NCI-H2107 treated with DMSO at 0.1 percent for 48 hours (cell line): Measurements from ENCODE around the gene BBX.

Experiments
- DNase-seq: peaks from one replicate; lab custom pipeline; 2025; ENCODE audit not compliant: unreplicated experiment; lab: John Stamatoyannopoulos, UW

BBX gene

DNA sequence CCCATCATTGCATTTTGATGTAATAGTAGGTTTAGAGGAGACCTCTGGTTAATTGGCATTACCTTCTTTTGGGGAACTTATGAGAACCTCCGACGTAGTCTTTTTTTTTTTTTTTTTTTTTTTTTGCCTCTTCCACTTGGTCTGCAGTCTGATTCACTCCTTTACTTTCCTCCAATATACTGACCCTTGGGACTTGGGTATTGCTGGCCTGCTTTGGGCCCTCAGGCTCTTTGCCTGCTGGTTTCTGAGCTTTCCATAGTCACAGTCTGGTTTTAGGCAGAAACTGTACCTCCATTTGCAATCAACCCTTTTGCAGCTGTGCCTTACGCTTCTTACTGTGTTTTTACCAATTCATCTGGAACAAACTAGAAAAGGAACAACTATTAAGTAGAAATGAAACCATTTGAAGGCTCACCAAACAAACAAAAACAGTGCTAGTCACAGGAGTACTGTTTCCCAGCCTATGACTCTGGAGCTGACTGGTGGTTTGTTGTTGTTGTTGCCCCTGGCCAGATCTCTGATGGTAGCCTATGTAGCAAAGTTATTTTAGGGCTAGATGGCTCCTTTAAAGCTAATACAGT, 272.8 kb downstream of the BBX start:
- DNase-seq = no peak

DNA sequence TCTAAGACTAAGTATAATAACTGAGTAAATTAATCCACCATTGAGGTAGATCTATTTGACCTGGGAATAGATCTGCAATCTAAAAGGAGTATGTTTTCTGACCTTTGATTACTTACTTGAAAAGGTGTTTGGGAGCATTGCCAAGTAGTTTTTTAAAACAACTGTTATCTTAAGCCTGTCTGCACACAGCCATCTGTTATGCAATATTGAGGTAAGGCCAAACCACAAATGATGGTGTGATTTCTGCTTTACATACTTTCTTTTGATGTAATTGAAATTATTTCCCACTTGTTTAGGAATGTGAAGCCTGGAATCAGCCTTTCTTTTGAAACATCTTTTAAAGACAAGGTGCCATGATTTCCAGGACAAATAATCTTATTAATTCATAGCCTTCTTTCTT, 274.0 kb downstream of the BBX start:
- peak; percentile 50 for DNase-seq

DNA sequence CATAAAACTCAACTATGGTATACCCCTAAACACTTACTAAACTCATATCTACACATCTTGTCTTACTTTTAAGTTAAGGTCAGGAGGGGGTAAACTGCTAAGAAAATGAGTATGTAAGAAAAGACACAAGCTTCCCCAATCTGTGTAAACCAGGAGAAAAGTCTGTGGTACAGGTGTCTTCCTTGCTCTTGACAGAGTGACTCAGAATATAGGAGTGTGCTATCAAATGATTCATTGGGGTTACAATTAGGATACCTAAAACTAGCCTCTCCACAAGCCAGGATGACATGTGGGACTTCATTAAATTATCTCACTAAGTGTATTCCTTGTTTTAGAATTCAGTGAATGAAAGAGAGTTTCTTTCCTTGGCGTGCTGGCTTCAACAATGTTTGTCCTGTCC, 274.8 kb downstream of the BBX start:
- DNase-seq = no peak

DNA sequence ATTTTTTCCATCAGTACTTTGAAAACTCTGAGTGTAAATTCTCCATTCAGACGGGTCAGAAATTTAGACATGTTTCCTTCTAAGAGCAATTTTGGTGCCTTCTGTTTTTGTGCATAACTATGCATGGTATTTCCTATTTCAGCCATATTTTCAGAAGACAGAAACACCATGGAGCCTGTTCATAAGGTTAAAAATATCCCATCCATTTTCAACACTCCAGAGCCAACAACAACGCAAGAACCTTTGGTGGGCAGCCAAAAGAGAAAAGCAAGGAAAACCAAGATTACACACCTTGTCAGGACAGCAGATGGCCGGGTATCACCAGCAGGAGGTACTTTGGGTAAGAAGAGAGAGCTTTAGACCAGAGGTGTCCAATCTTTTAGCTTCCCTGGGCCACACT, 275.6 kb downstream of the BBX start:
- no peak for DNase-seq

DNA sequence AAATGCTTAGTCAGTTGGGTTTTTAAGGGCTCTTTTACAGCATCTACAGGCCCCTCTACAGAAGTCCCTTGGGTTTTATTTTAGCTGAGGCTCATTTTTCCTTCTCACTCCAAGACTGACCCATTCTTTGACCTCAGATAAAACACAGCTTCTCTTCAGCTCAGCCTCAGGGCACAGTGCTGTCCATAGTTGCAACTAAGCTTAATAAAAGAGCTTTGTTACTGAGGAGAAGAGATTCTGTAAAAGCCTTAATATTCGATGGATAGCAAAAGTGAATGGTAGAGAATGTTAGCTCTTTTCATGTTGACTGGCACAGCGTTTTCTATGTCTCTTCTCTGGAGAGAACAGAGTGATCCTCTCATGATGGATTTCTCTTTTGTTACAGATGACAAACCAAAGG, 277.9 kb downstream of the BBX start:
- no peak for DNase-seq

DNA sequence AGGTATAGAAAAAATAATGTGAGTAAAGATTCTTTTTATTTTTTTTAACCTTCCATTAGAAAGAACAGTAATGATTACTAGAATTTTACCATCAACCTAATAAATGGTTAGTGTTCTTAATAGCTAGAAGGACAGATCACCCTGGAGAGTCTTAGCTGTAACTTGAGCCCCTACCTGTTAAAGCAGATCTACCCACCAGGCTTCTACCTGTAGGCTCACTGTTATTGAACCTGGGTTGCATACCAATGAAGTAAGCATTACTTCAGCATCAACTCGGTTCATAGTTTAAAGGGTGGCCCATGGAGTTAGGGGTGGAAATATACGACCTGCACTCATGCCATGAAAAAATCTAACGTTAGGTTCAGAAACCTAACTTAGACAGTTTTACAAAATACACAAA, 280.4 kb downstream of the BBX start:
- no peak for DNase-seq

DNA sequence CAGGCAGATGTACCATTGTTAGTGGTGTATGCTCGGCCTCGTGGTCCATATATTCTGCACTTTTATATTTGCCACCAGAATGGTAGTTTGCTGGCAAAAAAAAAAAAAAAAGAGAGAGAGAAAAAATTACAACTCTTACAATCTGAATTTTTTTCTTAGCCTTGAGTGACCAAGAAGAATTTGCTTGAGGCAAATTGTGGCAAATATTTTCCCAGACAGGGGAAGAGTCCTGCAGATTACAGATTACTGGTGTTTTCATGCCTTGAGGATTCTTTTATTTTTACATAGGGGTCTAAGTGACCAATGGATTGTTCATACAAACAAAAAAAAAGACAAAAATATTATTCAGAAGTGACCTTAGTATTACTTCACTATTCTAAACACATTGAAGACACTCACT, 283.3 kb downstream of the BBX start:
- no peak for DNase-seq

DNA sequence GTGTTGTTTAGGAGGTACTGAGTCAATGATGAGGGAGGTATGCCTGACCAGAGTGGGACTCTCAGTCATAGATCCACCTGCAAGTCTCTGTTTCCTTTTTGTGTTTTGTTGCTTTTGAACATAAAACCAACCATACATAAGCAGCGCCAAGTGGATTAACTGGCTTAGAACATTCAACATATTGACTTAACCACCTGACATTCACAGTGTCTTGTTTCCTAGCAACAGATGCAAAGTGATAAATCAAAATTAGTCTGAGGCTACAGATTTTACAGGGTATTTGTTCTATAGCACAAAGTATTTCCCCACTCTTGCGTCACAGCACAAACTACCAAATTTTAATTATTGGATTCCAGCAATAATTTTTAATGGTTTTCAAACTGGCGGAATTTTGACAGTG, 283.8 kb downstream of the BBX start:
- DNase-seq = peak; percentile 10

DNA sequence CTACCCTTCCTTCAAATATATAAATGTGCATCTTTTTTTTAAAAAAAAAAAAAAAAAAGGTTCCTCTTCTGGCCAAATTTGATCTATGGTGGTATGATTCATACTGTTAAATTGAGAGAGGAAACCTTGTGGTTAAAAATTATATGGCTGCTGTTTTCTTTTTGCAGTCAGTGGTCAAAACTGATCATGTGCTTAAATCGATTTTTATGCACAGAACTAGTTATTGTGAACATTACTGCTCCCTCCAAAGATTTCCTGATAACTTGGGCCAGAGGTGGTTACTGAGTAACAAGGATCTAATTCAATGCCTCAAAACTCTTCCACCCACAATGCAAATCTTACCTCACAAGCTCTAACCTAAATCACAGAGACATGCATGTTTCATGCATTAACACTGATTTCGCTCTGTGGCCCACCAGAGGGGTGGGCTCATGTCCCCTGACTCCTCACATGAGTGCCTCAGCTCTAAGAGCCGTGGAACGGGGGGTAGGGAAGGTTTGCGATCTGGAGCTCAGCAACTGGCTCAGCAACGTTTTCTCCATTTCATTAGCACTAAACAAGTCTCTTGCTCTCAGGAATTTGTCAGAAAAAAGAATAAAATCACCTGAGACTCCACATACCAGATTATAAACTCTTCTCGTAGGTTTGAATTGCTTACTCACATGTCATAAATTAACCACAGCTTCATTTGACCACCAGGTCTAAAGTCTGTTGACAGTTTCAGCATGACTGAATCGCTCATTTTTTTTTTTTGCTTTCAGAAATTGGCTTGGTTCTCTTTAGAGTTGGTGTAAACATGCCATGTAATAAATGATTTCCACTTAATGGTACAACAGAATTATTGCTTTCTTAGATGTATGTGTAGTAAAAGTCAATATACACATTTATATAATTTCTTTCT, 287.7 kb downstream of the BBX start:
- DNase-seq = no peak

DNA sequence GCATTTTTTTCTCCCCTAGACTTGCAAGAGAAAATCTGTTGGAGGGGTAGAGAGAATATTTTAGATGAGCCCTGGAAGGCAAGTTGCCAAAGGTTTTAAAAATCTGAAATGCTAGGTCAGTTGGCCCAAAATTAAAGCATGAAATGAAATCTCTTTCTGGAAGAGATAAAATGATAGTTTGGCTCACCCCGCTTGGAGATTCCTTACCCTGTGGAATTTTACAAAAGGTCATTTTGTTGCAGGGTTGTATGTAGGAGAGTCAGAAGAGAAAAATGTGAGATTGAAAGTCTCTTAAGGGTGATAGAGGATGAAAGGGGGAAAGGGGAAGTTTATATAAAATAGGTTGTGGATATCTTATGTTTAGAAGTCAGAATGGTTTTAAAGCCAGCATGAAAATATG, 290.3 kb downstream of the BBX start:
- DNase-seq = no peak

DNA sequence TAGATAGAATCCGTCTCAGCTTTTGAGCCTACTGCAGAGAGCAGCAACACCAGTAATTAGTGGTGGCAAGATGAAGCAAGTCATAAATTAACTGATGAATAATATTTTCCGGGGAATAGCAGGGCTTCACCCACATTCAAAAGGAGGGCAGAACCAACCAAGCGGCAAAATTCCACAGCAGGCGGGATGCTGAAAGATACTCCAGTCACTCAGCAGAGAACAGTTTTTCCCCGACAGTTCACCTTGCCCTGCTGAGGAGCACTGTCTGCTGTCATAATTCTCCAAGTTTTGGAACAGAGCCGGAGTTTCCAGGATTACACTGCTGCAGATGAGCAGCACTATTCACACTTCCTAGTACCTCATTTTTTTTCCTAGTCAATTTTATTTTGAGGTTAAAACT, 293.3 kb downstream of the BBX start:
- no peak for DNase-seq

DNA sequence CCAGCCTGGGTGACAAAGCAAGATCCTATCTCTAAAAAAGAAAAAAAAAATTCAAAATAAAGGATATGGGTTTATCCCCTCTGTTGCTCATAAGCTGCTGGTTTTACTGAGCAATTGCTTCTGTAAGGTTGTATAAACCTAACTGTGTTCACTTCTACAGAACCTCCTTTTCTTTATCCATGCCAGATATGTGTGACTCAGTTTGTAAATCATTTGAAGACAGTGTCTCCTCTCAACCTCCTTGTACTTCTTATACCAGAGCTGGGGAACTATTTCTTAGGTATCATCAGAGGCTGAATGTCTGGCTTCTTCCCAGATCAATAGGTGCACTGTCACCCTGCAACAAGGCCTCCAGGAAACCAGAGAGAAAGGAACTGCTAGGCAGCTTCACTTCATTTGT, 294.3 kb downstream of the BBX start:
- no peak for DNase-seq

DNA sequence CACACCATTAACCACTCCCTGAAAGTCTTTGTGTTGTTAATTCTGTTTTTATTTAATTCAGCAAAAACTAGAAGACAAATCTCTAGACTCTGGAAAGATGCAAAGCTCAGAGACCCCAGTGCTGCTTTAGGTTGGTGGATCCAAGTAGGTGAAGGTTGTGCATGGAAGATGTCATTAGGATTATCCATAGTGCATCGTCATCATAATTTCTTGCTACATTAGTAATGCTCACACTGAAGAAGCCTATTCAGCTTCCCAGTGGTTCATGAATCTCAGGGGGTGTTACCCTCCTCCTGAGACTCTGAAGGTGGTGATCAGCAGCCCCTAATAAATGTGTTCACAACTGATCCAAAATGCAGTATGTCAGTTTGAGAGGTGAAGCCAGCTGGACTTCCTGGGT, 295.3 kb downstream of the BBX start:
- DNase-seq = no peak

DNA sequence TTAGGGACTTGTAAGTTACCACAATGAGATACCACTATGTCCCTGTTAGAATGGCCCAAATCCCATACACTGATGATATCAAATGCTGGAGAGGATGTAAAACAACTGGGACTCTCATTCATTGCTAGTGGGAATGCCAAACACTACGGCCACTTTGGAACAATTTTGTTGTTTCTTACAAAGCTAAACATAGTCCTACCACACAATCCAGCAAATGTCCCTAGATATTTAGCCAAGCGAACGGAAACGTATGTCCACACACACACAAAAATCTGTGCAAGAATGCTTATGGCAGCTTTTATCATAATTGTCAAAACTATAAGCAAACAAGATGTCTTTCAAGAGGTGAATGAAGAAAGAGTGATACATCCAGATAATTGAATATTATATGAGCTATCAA, 296.9 kb downstream of the BBX start:
- DNase-seq = no peak

DNA sequence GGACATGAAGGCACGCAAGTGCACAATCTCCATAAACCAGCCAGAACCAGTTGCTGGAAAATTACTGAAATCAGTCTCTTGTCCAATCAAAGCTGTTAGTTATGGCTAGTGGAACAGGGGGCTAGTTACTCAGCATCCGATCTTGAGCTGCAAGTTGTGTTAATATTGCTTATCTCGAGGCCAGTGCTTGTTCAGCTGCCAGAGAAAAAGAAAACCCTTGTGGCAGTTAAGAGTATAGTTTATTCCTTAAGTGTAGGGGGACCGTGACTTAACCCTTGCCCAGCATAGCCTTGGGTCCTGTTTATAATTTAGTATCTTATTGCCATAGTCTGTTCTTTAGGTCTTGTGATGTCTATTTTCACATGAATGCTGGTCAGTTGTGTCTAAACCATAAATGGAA, 299.5 kb downstream of the BBX start:
- DNase-seq = no peak

DNA sequence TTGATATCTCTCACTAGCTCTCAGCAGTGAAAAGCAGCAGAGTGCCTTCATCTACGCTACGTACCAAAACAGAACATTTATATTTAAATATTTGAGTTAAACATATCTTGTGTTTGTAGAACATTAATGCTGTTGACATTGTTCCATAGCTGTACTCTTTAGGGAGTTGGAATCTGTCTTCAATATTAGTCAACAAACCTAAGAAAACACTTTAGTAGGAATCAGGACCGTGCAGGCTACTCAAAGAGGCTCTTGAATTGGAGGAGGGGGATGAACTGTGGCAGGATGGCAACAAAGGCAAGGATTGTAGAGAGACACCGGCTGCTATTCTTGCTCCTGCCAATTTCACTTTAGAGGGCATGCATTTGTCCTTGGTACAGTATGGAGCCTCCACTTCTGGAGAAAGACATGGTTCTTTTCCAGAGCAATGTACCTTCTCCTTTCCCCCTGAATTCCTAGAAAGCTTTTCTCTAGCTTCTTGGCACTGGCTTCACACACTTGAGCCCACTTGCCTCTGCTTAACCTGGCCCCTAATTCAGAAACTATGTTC, 302.1 kb downstream of the BBX start:
- DNase-seq = no peak

DNA sequence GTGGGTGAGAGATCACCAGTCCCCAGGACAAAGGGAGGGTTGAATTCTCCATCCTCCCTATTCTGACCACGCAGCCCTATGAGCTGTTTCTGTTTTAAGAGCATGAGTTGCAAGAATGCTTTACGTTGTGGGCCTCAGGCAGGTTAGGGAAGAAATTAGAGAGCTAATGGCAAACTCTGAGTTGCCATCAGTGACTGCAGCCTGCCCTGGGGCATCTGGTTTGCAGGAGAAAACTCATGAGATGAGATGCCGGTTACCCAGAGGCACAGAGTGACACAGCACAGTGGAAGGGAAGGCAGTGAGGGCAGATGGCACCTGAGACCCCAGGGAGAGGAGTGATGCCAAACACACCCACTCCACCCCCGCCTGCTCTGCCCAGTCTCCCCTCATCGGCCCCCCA, 302.8 kb downstream of the BBX start:
- no peak for DNase-seq

DNA sequence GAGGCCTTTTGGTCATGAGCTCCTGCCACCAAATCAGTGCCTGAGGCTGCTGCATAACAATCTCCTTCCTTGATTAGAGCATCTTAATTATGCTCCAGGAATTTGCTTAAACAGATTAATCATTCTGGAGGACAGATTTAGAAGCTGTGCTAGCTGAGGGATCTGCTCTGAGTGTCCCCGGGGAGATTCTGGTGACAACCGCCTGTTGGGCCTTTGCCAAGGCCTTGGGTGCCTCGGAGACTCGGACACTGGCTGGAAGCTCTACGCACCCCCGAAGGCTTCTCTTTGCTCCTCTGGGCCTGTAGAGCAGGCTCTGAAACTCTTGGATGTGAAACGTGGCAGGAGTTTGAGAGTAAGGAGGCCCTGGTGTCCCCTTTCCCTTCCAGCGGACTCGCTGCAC, 304.0 kb downstream of the BBX start:
- no peak for DNase-seq

DNA sequence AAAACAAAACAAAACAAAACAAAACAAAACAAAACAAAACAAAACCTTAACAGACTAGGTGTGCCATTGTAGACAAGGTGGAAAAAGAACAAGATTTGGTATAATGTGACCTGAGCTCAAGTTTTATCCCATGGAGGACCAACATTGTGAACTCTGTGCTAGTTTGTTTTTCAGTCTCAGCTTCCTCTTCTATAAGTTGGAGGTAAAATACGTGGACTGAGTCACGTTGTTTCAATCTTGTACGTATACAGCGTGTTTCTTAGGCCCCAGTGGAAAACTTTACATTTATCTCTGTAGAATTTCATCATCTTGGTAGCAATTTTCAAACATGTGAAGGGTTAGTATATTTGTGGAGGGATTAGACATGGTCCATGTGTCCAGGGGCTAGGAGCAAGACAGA, 306.4 kb downstream of the BBX start:
- DNase-seq = no peak

DNA sequence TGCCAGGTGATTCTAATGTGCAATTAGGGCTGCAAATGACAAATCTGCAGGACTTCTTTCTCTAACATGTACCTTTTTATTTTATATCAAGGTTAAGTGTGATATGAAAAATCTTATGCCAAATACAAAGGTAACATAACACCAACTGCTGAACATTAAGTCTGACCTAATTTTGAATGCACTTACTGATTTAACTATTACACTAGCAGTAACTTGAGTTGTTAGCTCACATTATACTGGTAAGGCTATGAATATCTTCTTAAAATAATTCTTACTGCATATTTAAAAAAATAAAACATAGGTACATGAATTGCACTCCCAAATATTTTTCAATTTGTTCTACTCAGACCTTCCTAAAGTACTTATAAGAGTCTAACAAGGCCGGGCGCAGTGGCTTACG, 308.8 kb downstream of the BBX start:
- no peak for DNase-seq

DNA sequence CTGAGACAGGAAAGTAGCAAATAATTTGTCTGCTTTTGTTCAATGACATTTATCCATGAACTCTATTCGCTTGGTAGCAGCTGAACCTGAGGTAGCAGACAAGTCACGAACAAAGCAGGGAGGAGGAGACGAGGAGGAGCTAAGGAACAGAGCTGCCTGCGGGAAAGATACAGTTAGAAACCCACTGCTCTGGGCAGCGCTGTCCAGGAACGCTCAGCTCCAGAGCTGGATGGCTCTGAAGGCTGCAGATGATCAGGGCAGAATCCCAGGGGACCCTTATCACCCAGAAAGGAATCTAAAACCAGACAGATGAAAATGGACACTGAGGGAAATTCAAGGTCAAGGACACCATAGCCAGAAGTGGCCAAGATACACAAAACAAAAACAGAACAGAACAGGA, 310.3 kb downstream of the BBX start:
- DNase-seq = no peak

DNA sequence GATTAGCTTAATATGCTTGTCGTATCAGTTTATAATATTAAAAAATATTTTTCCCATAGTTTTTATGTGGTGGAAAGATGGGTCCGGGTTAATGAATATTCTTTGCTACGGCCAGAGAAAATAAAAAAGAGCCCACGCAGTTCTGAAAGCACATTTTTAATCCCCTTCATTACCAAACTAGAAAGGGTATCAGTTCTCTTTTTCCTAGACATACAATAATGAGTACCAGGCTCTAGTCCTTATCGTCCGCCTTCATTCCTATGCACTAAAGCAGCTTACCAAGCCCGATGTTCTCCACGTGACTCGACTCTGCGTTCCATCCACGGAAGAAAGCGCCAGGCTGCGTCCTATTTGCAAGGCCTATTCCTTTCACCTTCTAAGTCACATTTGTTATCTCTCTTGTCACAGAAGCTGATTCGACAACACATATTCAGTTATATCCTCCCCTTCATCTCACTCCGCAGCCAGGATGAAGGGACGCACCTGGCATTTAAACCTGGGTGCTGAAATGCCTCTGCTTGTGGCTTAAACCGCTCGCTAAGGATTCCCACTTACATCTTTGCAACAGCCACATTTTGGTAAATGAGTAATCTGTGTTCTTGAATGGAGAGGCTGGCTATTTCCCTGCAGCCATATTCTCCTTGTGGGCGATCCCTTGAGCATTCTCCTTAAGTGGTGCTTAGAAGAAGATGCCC, 311.1 kb downstream of the BBX start:
- no peak for DNase-seq
